Ecto neural progenitor cell (in vitro differentiated cells): ENCODE measurements around the gene TBC1D8B.
"Not testable (repeated sequence)": the region's sequence is repeated elsewhere in the genome, so short reads cannot be mapped to it uniquely, and the experiment has no call there.

Experiments used
- DNase-seq: peaks from one replicate; pipeline ENCODE4 v3.0.0-alpha.2; 2018; ENCODE audit warnings: low spot score

TBC1D8B gene

GRCh38 chrX:106802388-106803275 lies at the start of gene TBC1D8B:
Gene TBC1D8B (plus strand): TSS chrX:106802673. CDS start chrX:106802854, 181 bp downstream.
- DNase-seq, result peak; percentile 69

GRCh38 chrX:106769288-106769687 lies 33.2 kb upstream of the TBC1D8B start:
- not testable (repeated sequence) for DNase-seq

DNA sequence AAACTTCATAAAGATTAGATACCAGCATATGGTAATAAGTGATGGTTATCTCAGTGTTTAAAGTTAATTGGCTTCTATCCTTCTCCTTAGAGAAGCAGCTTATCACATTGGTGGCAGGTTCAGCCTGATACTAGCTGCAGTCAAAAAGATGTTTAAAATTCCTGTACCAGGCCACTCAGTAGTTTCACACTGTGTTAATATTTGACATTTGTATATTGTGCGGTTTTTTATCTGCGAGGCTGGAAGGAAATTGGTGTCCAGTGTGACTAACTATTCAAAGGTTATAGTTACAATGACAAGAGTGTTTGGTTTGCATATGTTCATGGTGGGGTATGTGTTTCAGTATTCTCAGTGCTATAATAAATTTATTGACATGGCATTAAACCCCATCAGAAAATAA lies 27.5 kb upstream of the TBC1D8B start:
- no peak for DNase-seq

GRCh38 chrX:106780264-106780663 lies 22.2 kb upstream of the TBC1D8B start:
- DNase-seq, result no peak

DNA sequence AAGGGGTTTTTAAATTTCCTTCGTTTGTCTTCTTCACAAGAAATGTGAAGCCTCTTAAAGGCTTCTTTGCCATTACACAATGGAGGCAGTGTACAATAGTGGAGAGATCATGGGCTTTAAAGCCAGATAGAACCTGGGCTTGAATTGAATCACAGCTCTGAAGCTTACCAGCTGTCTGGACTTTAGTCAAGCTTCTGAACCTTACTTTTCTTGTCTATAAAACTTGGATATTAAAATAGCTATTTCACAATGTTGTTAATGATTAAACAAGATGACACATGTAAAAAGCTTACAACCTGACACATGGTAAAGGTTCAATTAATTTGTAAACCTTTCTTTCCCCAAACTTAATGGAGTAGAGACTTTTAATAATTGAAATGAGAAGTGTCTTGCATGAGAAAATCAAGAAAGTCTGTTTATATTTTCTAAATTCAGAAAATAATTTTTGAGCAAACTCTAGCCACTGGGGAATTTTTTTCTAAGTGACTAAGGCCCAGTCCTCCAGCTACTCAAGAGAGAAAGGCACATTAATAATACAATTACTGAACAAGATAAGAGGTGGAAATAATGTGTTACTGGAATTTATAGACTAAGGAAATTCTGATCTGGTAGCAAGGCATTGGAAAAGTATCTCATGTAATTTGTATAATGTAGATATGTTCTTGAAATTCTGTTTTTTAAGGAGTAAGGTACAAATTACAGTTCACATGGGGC lies 21.7 kb upstream of the TBC1D8B start:
- DNase-seq, result no peak

GRCh38 chrX:106783716-106784115 lies 18.8 kb upstream of the TBC1D8B start:
- no peak for DNase-seq

DNA sequence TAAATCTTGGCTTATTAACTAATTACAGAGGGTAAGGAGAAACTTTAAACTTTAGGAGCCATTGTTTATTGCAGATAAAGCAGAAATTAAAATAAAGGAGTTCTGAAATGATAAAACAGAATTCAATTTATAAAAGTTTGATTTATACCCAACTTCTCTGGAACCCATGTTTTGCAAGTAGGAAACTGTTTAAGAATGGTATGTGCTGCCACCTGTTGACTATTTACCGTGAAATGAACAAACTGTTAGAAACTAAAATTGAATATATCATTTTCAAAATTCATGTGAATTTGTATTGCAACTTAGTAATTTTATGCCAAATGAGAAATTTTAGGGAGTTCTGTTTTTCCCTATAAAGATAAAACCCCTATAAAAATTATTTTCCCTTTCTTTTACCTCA lies 11.0 kb upstream of the TBC1D8B start:
- no peak for DNase-seq

DNA sequence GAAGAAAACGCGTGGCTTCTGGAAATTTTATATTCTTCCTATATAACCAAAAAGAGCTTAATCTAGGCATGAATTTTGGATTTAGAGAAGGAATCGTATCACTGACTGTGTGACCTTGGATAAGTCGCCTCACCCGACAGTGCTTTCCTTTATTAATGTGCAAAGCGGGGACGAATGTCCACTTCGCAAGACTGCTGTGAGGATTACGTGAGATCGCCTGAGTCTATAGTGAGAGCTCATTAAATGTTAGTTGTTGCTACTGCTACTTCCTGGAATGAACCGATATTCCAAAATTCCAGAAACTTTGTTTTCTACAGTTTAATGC lies 448 bp upstream of the TBC1D8B start:
- no peak for DNase-seq

DNA sequence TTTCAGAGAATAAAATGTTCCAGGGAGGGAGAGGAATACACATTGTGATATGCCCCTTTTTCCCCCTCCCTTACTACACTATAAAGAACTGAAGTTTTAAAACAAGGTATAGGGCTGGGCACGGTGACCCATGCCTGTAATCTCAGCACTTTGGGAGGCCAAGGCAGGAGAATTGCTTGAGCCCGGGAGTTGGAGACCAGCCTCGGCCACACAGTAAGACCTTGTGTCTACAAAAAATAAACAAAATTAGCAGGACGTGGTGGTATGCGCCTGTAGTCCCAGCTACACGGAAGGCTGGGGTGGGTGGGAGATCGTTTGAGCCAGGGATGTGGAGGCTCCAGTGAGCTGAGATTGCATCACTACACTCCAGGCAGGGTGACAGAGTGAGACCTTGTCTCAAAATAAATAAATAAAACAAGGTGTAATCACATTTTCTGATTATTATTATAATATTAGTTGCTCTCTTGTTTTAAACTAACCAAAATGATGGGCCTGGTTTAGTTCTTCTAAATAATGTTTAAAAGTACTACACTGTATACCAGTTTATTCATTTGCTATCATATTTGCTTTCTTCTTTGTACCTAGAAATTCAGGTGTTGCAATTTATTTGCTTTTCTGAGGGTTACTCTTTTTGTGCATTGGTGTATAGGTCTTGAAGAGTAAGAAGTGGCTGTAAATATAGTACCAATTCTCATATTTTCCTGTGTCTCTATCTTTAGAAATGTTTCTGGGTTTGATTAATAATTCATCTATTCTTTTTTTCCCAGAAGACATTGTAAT lies 8.8 kb downstream of the TBC1D8B start:
- no peak for DNase-seq

GRCh38 chrX:106812930-106813329 lies 10.5 kb downstream of the TBC1D8B start:
- DNase-seq, result not testable (repeated sequence)

- not testable (repeated sequence) for DNase-seq
These were observed 11.6 kb downstream of the TBC1D8B start for GRCh38 chrX:106814093-106814492.

- peak; percentile 52 for DNase-seq
These were observed 60.7 kb downstream of the TBC1D8B start for GRCh38 chrX:106862972-106863688.

DNA sequence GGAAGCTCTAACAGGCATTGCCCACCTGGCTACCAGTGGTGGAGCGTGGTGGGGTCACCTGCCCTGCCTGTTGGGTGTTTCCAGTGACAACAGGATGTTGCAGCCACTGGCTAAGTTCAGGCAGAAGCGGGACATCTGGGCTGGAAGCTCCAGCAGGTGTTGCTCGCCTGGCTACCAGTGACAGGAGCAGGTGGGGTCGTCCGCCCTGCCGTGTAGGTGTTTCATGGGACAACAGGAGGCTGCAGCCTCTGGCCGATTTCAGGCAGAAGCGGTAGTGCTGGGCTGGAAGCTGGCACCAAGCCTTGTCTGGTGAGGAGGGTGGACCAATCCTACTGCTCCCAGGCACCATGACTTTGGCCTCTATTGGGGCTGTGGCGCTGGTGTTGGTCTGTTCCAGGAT lies 61.2 kb downstream of the TBC1D8B start:
- DNase-seq, result no peak

- not testable (repeated sequence) for DNase-seq
These were observed 70.3 kb downstream of the TBC1D8B start for GRCh38 chrX:106872796-106873195.

- DNase-seq, result no peak
These were observed 71.6 kb downstream of the TBC1D8B start for GRCh38 chrX:106874075-106874474.

DNA sequence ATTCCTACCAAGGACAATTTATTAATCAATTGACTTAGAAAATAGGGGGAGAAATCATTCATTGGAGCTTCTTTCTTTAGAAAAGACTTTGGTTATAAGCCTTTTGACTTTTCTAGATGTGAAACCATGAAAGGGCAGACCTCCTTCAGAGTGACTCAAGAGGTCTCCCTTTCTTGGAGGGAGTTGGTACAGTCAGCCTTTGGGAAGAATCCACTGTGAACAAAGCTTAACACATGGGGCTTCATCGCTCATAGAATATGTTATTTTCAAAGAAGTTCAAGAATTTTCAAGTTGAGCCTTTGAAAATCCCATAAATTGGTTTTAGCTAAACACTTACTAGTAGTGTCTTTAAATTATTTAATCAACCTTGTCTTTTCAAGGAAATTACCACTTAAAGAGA lies 72.7 kb downstream of the TBC1D8B start:
- DNase-seq, result no peak

- DNase-seq, result no peak
These were observed 87.0 kb downstream of the TBC1D8B start for GRCh38 chrX:106889468-106889867.

GRCh38 chrX:106891762-106892460 lies 89.4 kb downstream of the TBC1D8B start:
- DNase-seq, result no peak

DNA sequence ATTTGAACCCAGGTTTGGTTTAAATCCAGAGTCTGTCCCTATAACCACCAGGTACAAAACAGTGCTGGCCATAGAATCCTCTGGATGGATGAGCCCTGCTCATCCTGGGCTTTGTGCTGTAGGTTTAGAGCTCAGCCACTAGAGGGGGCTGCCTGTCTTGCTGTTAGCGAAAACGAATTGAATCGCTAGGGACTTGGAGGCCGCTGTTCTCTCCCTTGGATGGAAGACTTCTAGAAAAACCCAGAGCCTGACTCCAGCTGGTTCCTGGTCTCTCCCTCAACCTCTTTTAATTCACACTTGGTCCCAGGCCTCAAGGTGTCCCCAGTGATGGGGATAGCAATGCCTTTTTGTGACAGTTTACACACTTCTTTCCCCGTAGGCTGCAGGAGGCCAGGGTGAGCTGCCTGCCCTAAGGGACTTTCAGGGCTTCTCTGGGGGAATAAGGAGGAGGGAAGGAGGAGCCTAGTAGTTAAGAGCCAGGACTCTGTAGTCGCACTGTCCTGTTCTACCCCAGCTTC lies 92.0 kb downstream of the TBC1D8B start:
- DNase-seq, result peak; percentile 72

GRCh38 chrX:106894978-106895452 lies 92.5 kb downstream of the TBC1D8B start:
- DNase-seq, result no peak

GRCh38 chrX:106897259-106897658 lies 94.8 kb downstream of the TBC1D8B start:
- no peak for DNase-seq
